ENCODE data around the gene NPR2. TPM values are rescaled to one million over a fixed set of nuclear protein-coding genes. Genes with fewer than 3 reads are reported as not detected.

The NPR2 gene
- 10.4 and 12.0 TPM in 2 replicates for total RNA-seq

GRCh38 chr9:35791297-35791921, at the start of gene NPR2:
Gene NPR2, plus strand, starts transcription at chr9:35791591. Its CDS starts 818 bp downstream, at chr9:35792409.
- Mint-ChIP-seq H3K36me3 (ENCODE audit: low read depth) (peaks cover 18% of the 10 kb centered on the region), H3K9me3 (no peaks in the 10 kb centered on the region), H3K27ac (no peak within 1 kb of the TSS), H3K4me3 (ENCODE audit: low read depth) (no peak within 1 kb of the TSS), H3K27me3 (ENCODE audit: low read depth) (no peaks in the 10 kb centered on the region), H3K4me1 (ENCODE audit: low read depth) (peaks cover 13% of the 10 kb centered on the region)
- intact Hi-C loops (cut with micrococcal nuclease) = no loop called here
- DNase-seq (ENCODE audit: low spot score) = no peak

- H3K9me3 Mint-ChIP-seq = no peaks in the 10 kb centered on the region
- no peaks in the 10 kb centered on the region for H3K27me3 Mint-ChIP-seq (ENCODE audit: low read depth)
- peaks cover 36% of the 10 kb centered on the region for H3K4me1 Mint-ChIP-seq (ENCODE audit: low read depth)
- intact Hi-C loops (cut with micrococcal nuclease) = no loop called here
- DNase-seq (ENCODE audit: low spot score) = no peak
- peaks cover 65% of the 10 kb centered on the region for H3K36me3 Mint-ChIP-seq (ENCODE audit: low read depth)
- H3K27ac Mint-ChIP-seq = no peak overlapping the region
- no peak overlapping the region for H3K4me3 Mint-ChIP-seq (ENCODE audit: low read depth)
These were observed 49.7 kb upstream of the NPR2 start for GRCh38 chr9:35741740-35742139.

- intact Hi-C loops (cut with micrococcal nuclease) = no loop called here
These were observed 47.9 kb upstream of the NPR2 start for GRCh38 chr9:35743452-35743851.

GRCh38 chr9:35743880-35744518, 47.4 kb upstream of the NPR2 start:
- Mint-ChIP-seq H3K4me1 (ENCODE audit: low read depth) (peaks cover 49% of the 10 kb centered on the region), H3K36me3 (ENCODE audit: low read depth) (peaks cover 53% of the 10 kb centered on the region), H3K4me3 (ENCODE audit: low read depth) (no peak overlapping the region), H3K27me3 (ENCODE audit: low read depth) (no peaks in the 10 kb centered on the region), H3K9me3 (no peaks in the 10 kb centered on the region), H3K27ac (no peak overlapping the region)
- intact Hi-C loops (cut with micrococcal nuclease) = no loop called here
- no peak for DNase-seq (ENCODE audit: low spot score)

More at GRCh38 chr9:35743452-35743851, 47.9 kb upstream of the NPR2 start:
- H3K4me1 Mint-ChIP-seq (ENCODE audit: low read depth) = peaks cover 49% of the 10 kb centered on the region
- H3K4me3 Mint-ChIP-seq (ENCODE audit: low read depth) = no peak overlapping the region
- H3K27ac Mint-ChIP-seq = no peak overlapping the region
- no peaks in the 10 kb centered on the region for H3K9me3 Mint-ChIP-seq
- no peak for DNase-seq (ENCODE audit: low spot score)
- no peaks in the 10 kb centered on the region for H3K27me3 Mint-ChIP-seq (ENCODE audit: low read depth)
- peaks cover 58% of the 10 kb centered on the region for H3K36me3 Mint-ChIP-seq (ENCODE audit: low read depth)

GRCh38 chr9:35745569-35745968, 45.8 kb upstream of the NPR2 start:
- intact Hi-C loops (cut with micrococcal nuclease) = loop anchor here (5.0 kb wide), 1 partner anchor 82 kb away; the partner anchor contains the start of genes FAM221B and TMEM8B
- peaks cover 44% of the 10 kb centered on the region for H3K36me3 Mint-ChIP-seq (ENCODE audit: low read depth)
- H3K9me3 Mint-ChIP-seq = no peaks in the 10 kb centered on the region
- H3K27ac Mint-ChIP-seq = no peak overlapping the region
- peaks cover 55% of the 10 kb centered on the region for H3K4me1 Mint-ChIP-seq (ENCODE audit: low read depth)
- no peaks in the 10 kb centered on the region for H3K27me3 Mint-ChIP-seq (ENCODE audit: low read depth)
- peak overlapping the region; percentile 65 for H3K4me3 Mint-ChIP-seq (ENCODE audit: low read depth)
- DNase-seq (ENCODE audit: low spot score) = no peak

- DNase-seq (ENCODE audit: low spot score) = no peak
- H3K27ac Mint-ChIP-seq = no peak overlapping the region
- intact Hi-C loops (cut with micrococcal nuclease) = loop anchor here (5.0 kb wide), 1 partner anchor 81 kb away; the partner anchor contains the start of genes FAM221B and TMEM8B
- peak overlapping the region; percentile 35 for H3K4me3 Mint-ChIP-seq (ENCODE audit: low read depth)
- H3K9me3 Mint-ChIP-seq = no peaks in the 10 kb centered on the region
- peaks cover 47% of the 10 kb centered on the region for H3K36me3 Mint-ChIP-seq (ENCODE audit: low read depth)
- H3K27me3 Mint-ChIP-seq (ENCODE audit: low read depth) = no peaks in the 10 kb centered on the region
- H3K4me1 Mint-ChIP-seq (ENCODE audit: low read depth) = peaks cover 52% of the 10 kb centered on the region
These were observed 44.8 kb upstream of the NPR2 start for GRCh38 chr9:35746583-35746982.

- Mint-ChIP-seq H3K4me1 (ENCODE audit: low read depth) (peaks cover 38% of the 10 kb centered on the region), H3K9me3 (no peaks in the 10 kb centered on the region), H3K27ac (peak overlapping the region; percentile 35), H3K36me3 (ENCODE audit: low read depth) (peaks cover 45% of the 10 kb centered on the region), H3K27me3 (ENCODE audit: low read depth) (no peaks in the 10 kb centered on the region), H3K4me3 (ENCODE audit: low read depth) (peak overlapping the region; percentile 80)
- no peak for DNase-seq (ENCODE audit: low spot score)
- intact Hi-C loops (cut with micrococcal nuclease) = loop anchor here (2.0 to 5.0 kb wide), 3 partner anchors 66 to 144 kb away; partner anchors contain the start of genes FAM221B, HINT2, TESK1 and TMEM8B
These were observed 43.0 kb upstream of the NPR2 start for GRCh38 chr9:35748242-35748857.

GRCh38 chr9:35748858-35749514, 42.4 kb upstream of the NPR2 start, which contains the start of the genes GBA2 and RGP1:
Gene GBA2, minus strand, starts transcription at chr9:35749228. Its CDS starts 524 bp downstream, at chr9:35748704.
Gene RGP1, plus strand, starts transcription at chr9:35749287. Its CDS starts 469 bp downstream, at chr9:35749756.
- Mint-ChIP-seq H3K36me3 (ENCODE audit: low read depth) (peaks cover 45% of the 10 kb centered on the region), H3K4me1 (ENCODE audit: low read depth) (peaks cover 35% of the 10 kb centered on the region), H3K4me3 (ENCODE audit: low read depth) (peak within 1 kb of the TSS; percentile 92), H3K9me3 (no peaks in the 10 kb centered on the region), H3K27ac (peak within 1 kb of the TSS; percentile 82), H3K27me3 (ENCODE audit: low read depth) (no peaks in the 10 kb centered on the region)
- DNase-seq (ENCODE audit: low spot score) = peak; percentile 70
- intact Hi-C loops (cut with micrococcal nuclease) = loop anchor here (1.0 to 5.0 kb wide), 4 partner anchors 17 to 144 kb away; partner anchors contain the start of genes CREB3, FAM221B, HINT2 and TESK1

- Mint-ChIP-seq H3K36me3 (ENCODE audit: low read depth) (peaks cover 39% of the 10 kb centered on the region), H3K4me1 (ENCODE audit: low read depth) (peaks cover 32% of the 10 kb centered on the region), H3K4me3 (ENCODE audit: low read depth) (peak overlapping the region; percentile 92), H3K27me3 (ENCODE audit: low read depth) (no peaks in the 10 kb centered on the region), H3K9me3 (no peaks in the 10 kb centered on the region), H3K27ac (peak overlapping the region; percentile 82)
- peak; percentile 46 for DNase-seq (ENCODE audit: low spot score)
- intact Hi-C loops (cut with micrococcal nuclease) = loop anchor here (1.0 to 5.0 kb wide), 4 partner anchors 17 to 145 kb away; partner anchors contain the start of genes CREB3, FAM221B, HINT2 and TESK1
These were observed 41.7 kb upstream of the NPR2 start for GRCh38 chr9:35749515-35750255.

- Mint-ChIP-seq H3K9me3 (no peaks in the 10 kb centered on the region), H3K4me3 (ENCODE audit: low read depth) (peak overlapping the region; percentile 92), H3K27ac (peak overlapping the region; percentile 82), H3K36me3 (ENCODE audit: low read depth) (peaks cover 37% of the 10 kb centered on the region), H3K27me3 (ENCODE audit: low read depth) (no peaks in the 10 kb centered on the region), H3K4me1 (ENCODE audit: low read depth) (peaks cover 30% of the 10 kb centered on the region)
- intact Hi-C loops (cut with micrococcal nuclease) = no loop called here
- DNase-seq (ENCODE audit: low spot score) = no peak
These were observed 41.2 kb upstream of the NPR2 start for GRCh38 chr9:35750256-35750531.

GRCh38 chr9:35753466-35753865, 37.9 kb upstream of the NPR2 start:
- Mint-ChIP-seq H3K27me3 (ENCODE audit: low read depth) (no peaks in the 10 kb centered on the region), H3K36me3 (ENCODE audit: low read depth) (peaks cover 31% of the 10 kb centered on the region), H3K4me1 (ENCODE audit: low read depth) (peaks cover 22% of the 10 kb centered on the region), H3K9me3 (no peaks in the 10 kb centered on the region), H3K27ac (no peak overlapping the region), H3K4me3 (ENCODE audit: low read depth) (no peak overlapping the region)
- intact Hi-C loops (cut with micrococcal nuclease) = no loop called here
- no peak for DNase-seq (ENCODE audit: low spot score)

GRCh38 chr9:35754264-35754663, 37.1 kb upstream of the NPR2 start, which contains the start of gene MSMP:
Gene MSMP, minus strand, starts transcription at chr9:35754276. Its CDS starts 147 bp downstream, at chr9:35754129.
- H3K4me3 Mint-ChIP-seq (ENCODE audit: low read depth) = no peak within 1 kb of the TSS
- H3K36me3 Mint-ChIP-seq (ENCODE audit: low read depth) = peaks cover 36% of the 10 kb centered on the region
- intact Hi-C loops (cut with micrococcal nuclease) = no loop called here
- no peak within 1 kb of the TSS for H3K27ac Mint-ChIP-seq
- DNase-seq (ENCODE audit: low spot score) = no peak
- H3K9me3 Mint-ChIP-seq = no peaks in the 10 kb centered on the region
- H3K27me3 Mint-ChIP-seq (ENCODE audit: low read depth) = no peaks in the 10 kb centered on the region
- peaks cover 28% of the 10 kb centered on the region for H3K4me1 Mint-ChIP-seq (ENCODE audit: low read depth)
